Gastroesophageal sphincter (tissue), 3 donors: ENCODE data around the gene ENOSF1.

ENCODE experiments used
- CTCF ChIP-seq, 4 experiments: fragments of 200-600 bp in 2 of 4; fragments of 450-650 bp in 2 of 4; sonication (generic) in 1 of 4; IDR thresholded peaks; one replicate each; pipeline ENCODE4 v1.5.1; 2017 to 2019; ENCODE audit warnings: antibody characterized with exemption in 4 of 4, mild to moderate bottlenecking in 2 of 4, moderate library complexity in 2 of 4
- EP300 ChIP-seq: sonication (generic); formaldehyde crosslinking; IDR thresholded peaks from one replicate; pipeline ENCODE4 v1.6.1; 2017; ENCODE audit warnings: antibody characterized with exemption, mild to moderate bottlenecking
- POLR2A ChIP-seq, 2 donors: fragments of 450-650 bp; IDR thresholded peaks; one replicate each; pipeline ENCODE4 v1.6.1; 2017; ENCODE audit warnings: antibody characterized with exemption in 2 of 2, mild to moderate bottlenecking in 2 of 2, moderate library complexity in 1 of 2
- POLR2AphosphoS5 ChIP-seq: sonication (generic); formaldehyde crosslinking; IDR thresholded peaks from one replicate; pipeline ENCODE4 v1.6.1; 2017; ENCODE audit warnings: antibody characterized with exemption

GRCh38 chr18:631560-631959, 80.9 kb downstream of the ENOSF1 start:
- no peak for TF ChIP-seq POLR2A (IDR thresholded peaks at IDR 0.05)
- no peak for TF ChIP-seq CTCF (IDR thresholded peaks at IDR 0.05)
- TF ChIP-seq EP300: no peak
- TF ChIP-seq POLR2AphosphoS5: no peak
